Posterior cingulate gyrus (tissue), 11 donors: ENCODE results near the gene NTMT1.
"Not testable (repeated sequence)": the region's sequence is repeated elsewhere in the genome, so short reads cannot be mapped to it uniquely, and the experiment has no call there.

Source experiments
- DNase-seq, 10 donors: peaks; one replicate each; pipeline versions ENCODE4 v3.0.0 to v3.0.0-alpha.2; 2020 to 2021; ENCODE audit warnings: mixed read lengths in 3 of 10
- intact Hi-C: fragments of 100-400 bp; cut with DNase I; formaldehyde crosslinking; loops from one replicate; pipeline ENCODE4 v1.15.1; 2023

NTMT1 gene

GRCh38 chr9:129632460-129632859, 6.5 kb downstream of the NTMT1 start:
- intact Hi-C loops, result no loop called here
- no peak for DNase-seq

DNA sequence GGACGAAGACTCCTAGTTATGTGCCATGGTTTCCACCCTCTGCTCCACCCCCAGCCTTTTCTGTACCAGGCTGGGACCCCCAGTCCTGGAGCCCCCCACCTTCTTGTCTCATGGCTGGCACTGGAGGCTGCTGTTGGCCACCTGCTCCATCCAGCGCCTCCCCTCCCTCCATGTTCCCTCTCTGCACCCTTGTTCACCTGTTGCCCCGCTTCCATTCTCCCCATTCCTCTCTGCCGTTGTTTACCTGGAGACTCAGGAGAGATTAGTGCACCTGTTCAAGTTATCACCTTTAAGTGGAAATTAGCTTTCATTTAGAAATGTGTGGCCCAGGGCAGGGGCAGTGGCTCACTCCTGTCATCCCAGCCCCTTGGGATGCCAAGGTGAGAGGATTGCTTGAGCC, 7.2 kb downstream of the NTMT1 start:
- no peak for DNase-seq
- intact Hi-C loops, result no loop called here

DNA sequence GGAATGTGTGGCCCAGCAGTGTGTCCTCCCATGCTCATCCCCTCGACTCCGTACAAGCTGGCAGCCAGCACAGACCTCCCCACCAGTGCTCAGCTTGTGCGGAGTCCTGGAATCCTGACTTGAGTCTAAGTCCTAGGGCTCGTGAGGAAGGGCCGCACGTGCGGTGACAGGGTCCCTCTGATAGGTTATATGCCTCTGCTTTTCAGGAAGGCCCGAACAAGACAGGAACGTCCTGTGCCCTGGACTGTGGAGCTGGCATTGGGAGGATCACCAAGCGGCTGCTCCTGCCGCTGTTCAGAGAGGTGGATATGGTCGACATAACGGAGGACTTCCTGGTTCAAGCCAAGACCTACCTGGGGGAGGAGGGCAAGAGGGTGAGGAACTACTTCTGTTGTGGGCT, 7.9 kb downstream of the NTMT1 start:
- peak in 1 of 10 donors; percentile 80 for DNase-seq
- intact Hi-C loops, result no loop called here

- peak in 1 of 10 donors; percentile 75 for DNase-seq
- intact Hi-C loops, result no loop called here
Measured at GRCh38 chr9:129635099-129636065, 9.4 kb downstream of the NTMT1 start.

- peak in 1 of 10 donors; percentile 59 for DNase-seq
- intact Hi-C loops, result not testable (repeated sequence)
Measured at GRCh38 chr9:129636343-129636742, 10.4 kb downstream of the NTMT1 start.

DNA sequence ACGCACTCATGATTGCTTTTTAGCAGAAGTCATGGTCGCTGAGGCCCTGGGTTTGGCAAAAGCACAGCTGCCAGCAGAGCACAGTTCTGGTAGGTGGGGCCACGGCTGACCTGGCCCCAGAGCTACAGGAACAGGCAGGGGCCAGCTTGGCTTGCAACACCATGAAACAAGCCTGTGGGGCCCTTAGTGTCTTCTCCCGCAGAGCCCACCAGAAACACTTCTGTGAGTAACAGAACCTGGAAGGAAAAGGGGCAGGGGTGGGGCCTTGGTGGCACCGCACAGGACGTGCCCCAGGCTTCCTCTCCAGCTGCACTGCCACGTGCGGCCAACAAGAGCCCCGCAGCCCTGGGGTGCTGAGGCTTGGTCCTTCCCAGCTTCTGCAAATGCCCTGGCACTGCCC, 11.1 kb downstream of the NTMT1 start:
- intact Hi-C loops, result no loop called here
- peak in 1 of 10 donors; percentile 67 for DNase-seq

DNA sequence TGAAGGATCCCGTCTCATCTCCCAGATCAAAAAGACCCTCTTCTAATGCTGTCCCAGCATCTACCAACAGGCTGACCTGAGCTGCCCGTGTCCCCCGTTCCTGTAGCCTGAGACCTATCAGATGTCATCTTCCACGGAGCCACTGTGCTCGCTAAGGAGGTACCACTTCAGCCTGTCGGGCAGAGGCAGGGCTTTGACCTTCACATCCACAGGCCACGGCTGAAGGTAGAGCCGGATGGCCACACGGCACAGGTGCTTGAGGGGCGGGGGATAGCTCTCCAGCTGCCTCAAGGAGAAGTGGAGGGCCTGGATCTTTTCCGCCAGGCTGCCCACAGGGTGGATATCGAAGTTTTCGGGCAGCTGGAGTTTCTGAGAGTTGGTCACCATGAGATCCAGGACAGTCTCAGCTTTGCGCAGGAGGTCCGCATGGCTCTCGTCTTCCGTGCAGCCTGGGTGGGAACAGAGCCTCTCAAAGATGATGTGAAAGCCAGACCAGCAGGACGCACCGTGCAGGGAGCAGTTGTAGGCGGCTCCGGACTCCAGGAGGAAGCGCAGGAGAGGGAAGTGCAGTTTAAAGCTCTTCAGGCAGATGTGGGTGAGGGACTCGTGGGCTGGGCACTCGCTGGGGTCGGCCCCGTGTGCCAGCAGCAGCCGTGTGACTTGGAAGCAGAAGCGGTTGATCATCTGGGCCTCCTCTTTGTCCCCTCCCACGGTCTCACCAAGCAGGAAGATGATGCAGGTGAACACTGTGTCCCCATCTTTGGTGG, 11.9 kb downstream of the NTMT1 start:
- intact Hi-C loops, result no loop called here

DNA sequence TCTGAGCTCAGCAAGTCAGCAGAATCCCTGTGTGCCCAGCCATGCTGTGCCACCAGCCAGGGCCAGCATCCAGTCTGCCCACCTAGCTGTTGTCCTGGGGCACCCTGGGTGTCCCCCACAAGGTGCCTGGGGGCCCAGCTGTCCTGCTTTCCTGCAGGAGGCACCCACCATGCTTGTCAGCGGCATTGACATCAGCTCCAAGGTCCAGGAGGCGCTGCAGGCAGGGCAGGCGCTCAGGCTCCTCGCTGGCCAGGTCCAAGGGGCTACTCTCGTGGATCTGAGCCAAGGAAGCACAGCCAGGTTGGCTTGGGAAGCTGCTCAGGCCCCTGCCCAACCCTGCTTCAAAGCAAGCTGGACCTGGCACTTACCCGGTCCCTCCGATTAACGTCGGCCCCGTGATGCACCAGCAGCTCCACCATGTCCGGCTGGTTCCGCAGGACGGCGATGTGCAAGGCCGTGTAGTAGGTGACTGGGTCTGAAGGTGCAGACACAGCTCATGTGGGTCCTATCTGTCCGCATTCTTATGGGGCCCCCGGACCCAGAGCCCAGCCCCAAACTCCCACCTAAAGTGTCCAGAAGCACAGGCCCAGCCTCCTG, 13.2 kb downstream of the NTMT1 start:
- peak in 1 of 10 donors; percentile 78 for DNase-seq
- intact Hi-C loops, result no loop called here

More for the DNA sequence above, 11.9 kb downstream of the NTMT1 start:
- DNase-seq, result peak in 1 of 10 donors; percentile 81

DNA sequence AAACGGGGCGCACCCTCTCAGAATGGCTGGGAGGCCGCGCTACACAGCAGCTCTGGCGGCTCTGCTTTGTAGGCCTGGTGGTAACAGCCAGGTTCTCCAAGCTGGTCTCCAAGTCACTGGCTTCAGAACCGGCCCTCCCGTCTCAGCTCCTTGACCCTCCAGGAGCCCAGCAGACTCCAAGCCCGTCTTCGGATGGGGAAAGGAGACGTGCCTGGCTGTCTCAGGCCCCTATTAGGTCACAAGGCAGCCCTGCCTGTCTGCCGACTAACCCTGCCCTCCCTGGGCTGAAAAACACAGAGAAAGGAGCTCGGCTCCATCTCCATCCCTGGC, 13.8 kb downstream of the NTMT1 start:
- intact Hi-C loops, result loop anchor here (5.0 kb wide), 1 partner anchor 143 kb away; no protein-coding TSS in a partner anchor
- DNase-seq, result peak in 1 of 10 donors; percentile 79

DNA sequence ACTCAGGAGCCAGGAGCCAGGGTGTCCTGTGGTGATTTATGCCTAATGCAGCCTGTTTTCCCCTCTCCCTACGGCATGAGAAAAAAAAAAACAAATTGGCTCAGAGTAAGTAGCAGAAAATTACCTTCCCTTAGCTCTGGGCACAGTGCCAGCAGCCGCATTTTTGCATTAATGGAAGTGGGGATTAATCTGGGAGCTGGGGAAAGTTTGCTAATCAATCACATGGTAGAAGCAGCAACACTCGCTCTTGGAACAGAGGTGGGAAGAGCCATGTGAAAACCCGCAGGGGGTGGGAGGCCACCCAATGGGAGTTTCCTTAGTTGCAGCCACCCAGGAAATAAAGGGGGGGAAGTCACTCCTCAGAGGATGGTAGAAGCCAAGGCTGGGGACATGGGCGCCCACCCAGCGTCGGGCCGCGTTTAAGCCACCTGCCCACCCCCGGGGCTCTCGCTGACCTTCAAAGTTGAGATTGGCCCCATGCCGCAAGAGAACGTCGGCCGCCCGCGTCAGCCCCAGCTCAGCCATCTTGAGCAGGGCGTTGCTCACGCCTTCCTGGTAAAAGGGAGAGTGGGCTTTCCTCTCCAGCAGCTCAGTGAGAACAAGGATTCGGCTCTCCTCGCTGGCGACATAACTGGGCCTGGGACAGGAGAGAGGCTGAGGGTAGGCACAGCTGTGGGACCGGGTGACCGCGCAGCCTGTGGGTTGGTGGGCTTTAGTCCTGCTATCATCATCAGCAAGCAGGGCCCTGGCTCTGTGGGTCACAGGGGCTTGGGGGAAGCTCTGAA, 14.3 kb downstream of the NTMT1 start:
- DNase-seq, result peak in 1 of 10 donors; percentile 88
- intact Hi-C loops, result loop anchor here (5.0 kb wide), 1 partner anchor 142 kb away; no protein-coding TSS in a partner anchor

DNA sequence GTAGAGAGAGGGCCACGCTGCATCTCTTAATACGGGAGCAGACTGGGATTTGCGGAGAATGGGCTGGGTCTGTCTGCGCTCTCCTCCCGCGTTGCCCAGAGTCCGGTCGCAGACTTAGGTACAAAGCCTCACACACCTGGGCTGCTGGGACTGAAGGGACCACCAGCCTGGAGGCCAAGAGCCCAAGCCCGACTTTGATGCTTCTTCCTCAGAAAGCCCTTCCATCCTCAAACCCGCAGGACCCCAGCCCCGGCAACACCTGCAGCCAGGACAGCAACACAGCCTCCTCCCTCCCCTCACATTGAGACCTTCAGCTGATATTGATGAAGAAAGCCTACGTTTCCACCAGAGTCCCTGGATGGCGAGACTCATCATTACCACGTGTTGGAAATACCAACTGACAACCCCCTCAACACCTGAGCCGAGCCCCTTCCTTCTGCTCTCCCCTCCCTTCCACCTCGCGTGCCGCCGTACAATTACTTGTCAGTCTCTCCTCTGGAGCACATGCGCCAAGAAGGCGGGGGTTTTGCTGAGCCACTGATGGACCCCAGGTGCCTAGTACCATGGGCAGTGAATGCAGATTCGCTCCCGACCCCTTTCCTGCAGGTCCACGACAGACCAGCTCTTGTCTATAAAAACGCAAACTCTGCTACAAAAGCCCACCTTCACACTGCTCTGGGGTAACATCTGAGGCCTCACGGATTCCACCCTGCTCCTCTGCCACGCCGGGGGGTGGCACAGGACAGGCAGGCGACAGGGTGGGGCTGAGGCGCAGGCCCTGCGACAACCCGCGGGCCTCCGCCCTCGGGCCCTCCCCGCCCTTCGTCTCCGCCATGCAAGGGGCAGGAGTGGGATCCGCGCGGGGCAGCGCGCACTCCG, 15.1 kb downstream of the NTMT1 start:
- intact Hi-C loops, result loop anchor here (5.0 kb wide), 1 partner anchor 141 kb away; no protein-coding TSS in a partner anchor
- peak in 1 of 10 donors; percentile 57 for DNase-seq

GRCh38 chr9:129641750-129642585, 16.0 kb downstream of the NTMT1 start, which contains the start of gene ASB6:
Gene ASB6, minus strand, starts transcription at chr9:129642151. Its CDS starts 152 bp downstream, at chr9:129641999.
- intact Hi-C loops, result loop anchor here (5.0 kb wide), 1 partner anchor 140 kb away; no protein-coding TSS in a partner anchor
- DNase-seq, result peak; percentile 90 to 99 (median 95)

- no peak for DNase-seq
- intact Hi-C loops, result loop anchor here (5.0 kb wide), 1 partner anchor 139 kb away; no protein-coding TSS in a partner anchor
Measured at GRCh38 chr9:129643706-129644105, 17.7 kb downstream of the NTMT1 start.

GRCh38 chr9:129644365-129644764, 18.4 kb downstream of the NTMT1 start:
- DNase-seq, result no peak
- intact Hi-C loops, result loop anchor here (5.0 kb wide), 1 partner anchor 138 kb away; no protein-coding TSS in a partner anchor

DNA sequence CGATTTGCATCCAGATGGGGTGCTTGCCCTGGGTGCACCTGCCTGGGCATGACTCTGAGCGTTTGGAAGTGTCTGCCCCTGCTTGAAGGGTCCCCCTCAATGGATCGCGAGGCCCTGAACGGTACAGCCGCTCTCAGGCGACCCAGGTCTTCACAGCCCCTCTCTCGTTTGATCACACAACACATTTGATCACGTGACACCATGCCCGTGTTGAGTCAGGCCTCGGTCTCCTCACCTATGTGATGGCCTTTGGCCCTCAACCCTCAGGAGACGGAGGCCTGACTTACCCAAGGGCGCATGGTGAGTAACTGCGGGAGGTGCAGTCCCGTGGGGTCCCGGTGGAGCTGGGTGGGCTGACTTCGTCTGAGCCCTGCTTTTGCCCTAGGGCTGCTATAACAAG, 18.9 kb downstream of the NTMT1 start:
- no peak for DNase-seq
- intact Hi-C loops, result loop anchor here (5.0 kb wide), 1 partner anchor 137 kb away; no protein-coding TSS in a partner anchor

GRCh38 chr9:129646252-129646651, 20.3 kb downstream of the NTMT1 start:
- peak in 1 of 10 donors; percentile 73 for DNase-seq
- intact Hi-C loops, result no loop called here

- no peak for DNase-seq
- intact Hi-C loops, result no loop called here
Measured at GRCh38 chr9:129646654-129647053, 20.7 kb downstream of the NTMT1 start.

- intact Hi-C loops, result no loop called here
- DNase-seq, result no peak
Measured at GRCh38 chr9:129647635-129648034, 21.7 kb downstream of the NTMT1 start.
